ENCODE measurements around the gene TAGLN. TPM values are rescaled to one million over a fixed set of nuclear protein-coding genes. Genes with fewer than 3 reads are reported as not detected.

Gene TAGLN
- total and polyA plus RNA-seq, 2 experiments from 2014 or later, result 1,454 to 2,613 TPM

DNA sequence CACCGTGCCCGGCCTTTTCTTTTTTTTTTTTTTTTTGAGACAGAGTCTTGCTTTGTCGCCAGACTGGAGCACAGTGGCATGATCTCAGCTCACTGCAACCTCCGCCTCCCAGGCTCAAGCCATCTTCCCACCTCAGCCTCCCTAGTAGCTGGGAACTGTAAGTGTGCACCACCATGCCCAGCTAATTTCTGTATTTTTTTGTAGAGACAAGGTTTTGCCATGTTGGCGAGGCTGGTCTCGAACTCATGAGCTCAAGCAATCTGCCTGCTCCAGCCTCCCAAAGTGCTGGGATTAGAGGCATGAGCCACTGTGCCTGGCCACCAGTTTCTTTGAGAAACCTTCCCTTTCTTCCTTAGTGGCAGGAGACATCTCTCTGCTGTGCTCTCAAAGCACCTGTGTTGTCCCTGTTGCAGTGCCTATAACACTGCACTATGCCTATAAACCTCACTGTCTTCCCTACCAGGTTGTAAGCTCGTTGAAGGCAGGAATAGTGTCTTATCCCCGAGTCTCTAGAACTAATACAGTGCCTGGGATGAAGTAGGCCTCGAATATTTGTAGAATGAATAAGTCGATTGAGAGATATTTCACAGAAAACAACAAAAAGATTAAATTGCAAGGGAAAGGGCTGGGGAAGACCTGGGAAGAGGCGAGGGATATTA lies 13.7 kb downstream of the TAGLN start:
- H3K4me2 ChIP-seq (ENCODE audit: unreplicated experiment), result no peak overlapping the region
- H3K4me1 ChIP-seq (ENCODE audit: insufficient read depth), result no peaks in the 10 kb centered on the region
- no peak overlapping the region for H2AFZ ChIP-seq
- DNase-seq, result no peak
- H3K79me2 ChIP-seq (ENCODE audit: insufficient read depth), result no peaks in the 10 kb centered on the region
- peaks cover 29% of the 10 kb centered on the region; the same call in 1 of the 2 replicates for H3K36me3 ChIP-seq (ENCODE audit: low read depth)
- no peaks in the 10 kb centered on the region for H4K20me1 ChIP-seq (ENCODE audit: insufficient read depth)
- WGBS, 2 experiments (ENCODE audit: low coverage in 1 of 2, low lambda C conversion rate in 2 of 2, missing lambda C conversion rate in 2 of 2), result 90 to 94% methylated on average over 11 of the region's 11 CpGs
- no peak overlapping the region for H3K4me3 ChIP-seq
- in situ Hi-C loops (cut with MboI), result no loop called here
- no peak overlapping the region for H3K9ac ChIP-seq
- no peaks in the 10 kb centered on the region for H3K9me2 ChIP-seq (ENCODE audit: insufficient read depth)
- no peaks in the 10 kb centered on the region for H3K9me3 ChIP-seq (ENCODE audit: low read depth)
- H3K27ac ChIP-seq, result no peak overlapping the region
- H3K27me3 ChIP-seq (replicated peaks; ENCODE audit: insufficient read depth), result no peaks in the 10 kb centered on the region
- peaks cover 28% of the 10 kb centered on the region for H3F3A ChIP-seq (ENCODE audit: insufficient read depth)
- TF ChIP-seq EZH2 (IDR thresholded peaks at IDR 0.05; ENCODE audit: insufficient read depth, poor library complexity, severe bottlenecking) (no peak), EZH2phosphoT487 (IDR thresholded peaks at IDR 0.05; ENCODE audit: insufficient read depth, low read depth) (no peak)

DNA sequence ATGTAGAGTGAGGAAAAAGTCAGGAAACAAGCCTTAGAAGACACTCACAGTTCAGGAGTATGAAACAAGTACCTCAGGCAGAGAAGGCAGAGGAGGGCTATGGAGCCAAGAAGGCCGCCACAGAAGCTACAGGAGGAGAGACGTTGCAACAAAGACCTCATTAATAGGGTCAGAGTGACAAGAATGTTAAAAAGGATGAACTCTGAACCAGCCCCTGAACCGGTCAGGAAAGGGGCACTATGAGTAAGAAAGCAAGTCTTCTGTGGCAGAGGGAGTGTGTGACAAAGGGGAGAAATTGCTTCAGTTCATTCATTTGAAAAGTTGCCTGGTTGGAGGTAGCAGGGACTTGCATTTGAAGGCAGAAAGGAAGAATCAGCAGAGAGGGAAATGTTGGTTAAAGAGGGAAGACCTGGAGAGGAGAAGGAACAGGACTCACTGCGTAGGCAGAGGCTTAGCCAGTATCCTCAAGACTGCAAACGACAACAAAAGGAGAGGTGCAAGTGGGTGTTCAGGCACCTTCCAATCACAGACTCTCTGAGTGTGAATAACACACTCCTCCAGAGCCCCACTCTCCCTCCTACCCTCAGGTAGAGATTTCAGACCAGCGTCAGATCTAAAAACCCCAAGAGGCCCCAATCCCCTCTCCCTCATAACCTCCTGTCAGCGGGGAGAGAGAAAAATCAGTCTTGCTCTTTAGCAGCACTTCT lies 15.4 kb downstream of the TAGLN start:
- in situ Hi-C loops (cut with MboI), result no loop called here
- Histone ChIP-seq H3F3A (ENCODE audit: insufficient read depth) (peaks cover 24% of the 10 kb centered on the region), H3K27ac (no peak overlapping the region), H3K4me3 (no peak overlapping the region), H3K9ac (no peak overlapping the region), H3K4me2 (ENCODE audit: unreplicated experiment) (no peak overlapping the region), H4K20me1 (ENCODE audit: insufficient read depth) (no peaks in the 10 kb centered on the region), H3K36me3 (ENCODE audit: low read depth) (peaks cover 45% of the 10 kb centered on the region; the same call in 1 of the 2 replicates), H3K4me1 (ENCODE audit: insufficient read depth) (no peaks in the 10 kb centered on the region), H2AFZ (no peak overlapping the region), H3K9me2 (ENCODE audit: insufficient read depth) (no peaks in the 10 kb centered on the region), H3K27me3 (replicated peaks; ENCODE audit: insufficient read depth) (no peaks in the 10 kb centered on the region), H3K9me3 (ENCODE audit: low read depth) (no peaks in the 10 kb centered on the region), H3K79me2 (ENCODE audit: insufficient read depth) (no peaks in the 10 kb centered on the region)
- 94 to 98% methylated on average over 7 of the region's 7 CpGs for WGBS, 2 experiments (ENCODE audit: low coverage in 1 of 2, low lambda C conversion rate in 2 of 2, missing lambda C conversion rate in 2 of 2)
- TF ChIP-seq EZH2phosphoT487 (IDR thresholded peaks at IDR 0.05; ENCODE audit: insufficient read depth, low read depth) (no peak), EZH2 (IDR thresholded peaks at IDR 0.05; ENCODE audit: insufficient read depth, poor library complexity, severe bottlenecking) (no peak)
- DNase-seq, result no peak

DNA sequence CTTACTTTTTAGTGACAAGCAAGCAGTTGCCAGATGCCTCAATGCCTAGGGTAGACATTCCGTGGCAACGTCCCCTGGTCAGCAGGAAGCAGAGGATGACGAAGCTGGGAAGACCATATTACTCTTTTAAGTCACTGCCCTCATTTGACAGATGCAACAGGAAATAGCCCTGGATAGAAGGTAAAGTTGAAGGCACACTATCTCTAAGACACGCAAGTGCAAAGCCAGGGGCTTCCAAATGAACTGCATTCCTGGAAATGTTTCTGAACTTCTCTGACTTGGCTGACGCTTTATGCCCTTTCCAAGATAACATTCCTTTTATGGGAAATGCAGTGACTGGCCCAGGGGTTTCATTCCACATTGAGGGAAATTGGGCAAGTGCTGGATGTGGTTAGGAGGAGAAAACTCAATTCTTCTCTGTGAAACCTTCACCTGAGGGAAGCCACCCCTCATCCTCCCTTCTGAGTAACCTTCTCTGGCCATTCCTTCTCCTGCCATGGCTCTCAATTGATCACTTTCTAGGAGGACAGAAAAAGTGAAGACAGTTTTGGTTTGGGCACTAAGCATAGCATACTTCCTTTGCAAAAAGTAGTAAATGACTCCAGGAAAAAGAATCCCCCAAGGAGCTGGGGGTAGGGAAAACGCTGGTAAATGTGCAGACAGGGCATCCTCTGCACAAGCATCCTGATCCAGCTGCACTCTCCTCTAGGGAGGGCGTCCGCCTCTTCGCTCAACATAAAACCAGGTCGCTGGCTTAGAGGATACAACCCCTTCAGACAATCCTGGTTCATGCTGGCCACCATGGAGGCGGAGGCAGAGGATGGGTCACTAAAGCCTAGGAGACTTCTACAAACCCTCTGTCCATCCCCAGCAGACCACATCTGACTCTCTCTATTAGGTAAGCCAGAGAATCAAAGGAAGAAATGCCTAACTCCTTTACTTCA lies 18.2 kb downstream of the TAGLN start:
- Histone ChIP-seq H3K9me2 (ENCODE audit: insufficient read depth) (no peaks in the 10 kb centered on the region), H3K4me1 (ENCODE audit: insufficient read depth) (0 out of 2 replicates have a peak, but pooled peaks cover 6% of the 10 kb centered on the region), H3K4me2 (ENCODE audit: unreplicated experiment) (no peak overlapping the region), H3K9ac (no peak overlapping the region), H3K36me3 (ENCODE audit: low read depth) (peaks cover 52% of the 10 kb centered on the region; the same call in 1 of the 2 replicates), H3K27ac (no peak overlapping the region), H2AFZ (no peak overlapping the region), H3K4me3 (no peak overlapping the region), H3K9me3 (ENCODE audit: low read depth) (no peaks in the 10 kb centered on the region), H3K79me2 (ENCODE audit: insufficient read depth) (no peaks in the 10 kb centered on the region), H4K20me1 (ENCODE audit: insufficient read depth) (no peaks in the 10 kb centered on the region), H3F3A (ENCODE audit: insufficient read depth) (peaks cover 4% of the 10 kb centered on the region; the same call in 1 of the 2 replicates), H3K27me3 (replicated peaks; ENCODE audit: insufficient read depth) (no peaks in the 10 kb centered on the region)
- TF ChIP-seq EZH2phosphoT487 (IDR thresholded peaks at IDR 0.05; ENCODE audit: insufficient read depth, low read depth) (no peak), EZH2 (IDR thresholded peaks at IDR 0.05; ENCODE audit: insufficient read depth, poor library complexity, severe bottlenecking) (no peak)
- in situ Hi-C loops (cut with MboI), result no loop called here
- no peak for DNase-seq
- 85 to 90% methylated on average over 10 to 11 of the region's 11 CpGs for WGBS, 2 experiments (ENCODE audit: low coverage in 1 of 2, low lambda C conversion rate in 2 of 2, missing lambda C conversion rate in 2 of 2)
